Measurements from ENCODE around the gene FOXP1. TPM values are rescaled to one million over a fixed set of nuclear protein-coding genes. Genes with fewer than 3 reads are reported as not detected.
A peak's percentile ranks its signal among the peaks of the same experiment; 100 is the strongest.

FOXP1 gene
- total RNA-seq, 2 donors from 2014 or later: 377 to 395 TPM

DNA sequence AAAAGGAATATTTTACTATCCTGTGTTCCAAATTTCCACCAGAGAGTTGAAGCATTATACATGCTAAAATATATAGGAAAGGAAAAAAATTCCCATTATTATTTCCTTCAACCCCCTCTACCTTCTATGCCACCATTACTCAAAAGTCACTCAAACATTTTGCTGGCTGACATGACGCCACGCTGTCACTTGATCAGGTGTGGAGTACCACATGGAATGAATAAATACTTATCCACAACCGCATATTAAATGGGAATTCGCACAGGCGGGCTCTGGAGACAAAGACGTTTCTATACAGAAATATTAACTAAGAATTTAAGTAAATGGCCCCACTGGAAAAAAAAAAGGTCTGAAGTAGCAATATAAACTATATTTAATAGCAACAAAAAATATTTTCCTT is 266.4 kb downstream of the FOXP1 start:
- H3K27ac Mint-ChIP-seq: no peak overlapping the region

DNA sequence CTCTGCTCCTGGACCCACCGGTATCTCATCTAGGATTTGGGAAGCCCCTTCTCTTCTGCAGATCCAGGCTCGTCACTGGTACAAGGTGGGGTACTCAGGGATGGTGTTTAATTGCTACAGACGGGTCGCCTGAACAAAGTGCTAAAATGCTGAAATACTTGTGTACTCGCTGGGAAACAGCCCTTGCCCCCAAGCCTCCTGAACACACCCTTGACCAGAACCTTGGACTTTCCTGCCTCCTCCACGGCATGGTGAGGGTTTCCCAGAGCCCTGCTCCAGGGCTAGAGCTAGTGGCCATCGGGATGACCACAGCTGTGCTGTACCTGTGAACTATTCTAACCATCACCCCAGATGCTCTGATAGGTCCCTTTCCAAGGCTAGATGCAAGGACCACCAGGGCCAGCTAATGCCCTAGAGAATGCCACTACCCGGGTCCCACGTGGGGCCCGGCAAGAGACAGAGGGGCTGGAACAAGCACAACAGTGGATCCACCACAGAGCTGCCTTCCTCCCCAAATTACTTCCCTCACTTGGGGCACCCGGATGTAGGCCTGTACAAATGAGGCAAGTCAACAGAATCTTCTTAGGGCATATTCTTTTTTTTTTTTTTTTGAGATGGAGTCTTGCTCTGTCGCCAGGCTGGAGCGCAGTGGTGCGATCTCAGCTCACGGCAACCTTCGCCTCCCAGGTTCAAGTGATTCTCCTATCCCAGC is 267.3 kb downstream of the FOXP1 start:
- H3K9me3 ChIP-seq (ENCODE audit: control insufficient read depth, low read length, poor library complexity, severe bottlenecking): no peaks in the 10 kb centered on the region
- Mint-ChIP-seq H3K36me3 (ENCODE audit: low read depth) (no peaks in the 10 kb centered on the region), H3K4me3 (no peak overlapping the region), H3K27me3 (no peaks in the 10 kb centered on the region), H3K27ac (peak overlapping the region; percentile 60), H3K4me1 (peaks cover 11% of the 10 kb centered on the region)
- no peak for ATAC-seq
- no peak for DNase-seq

More for the DNA sequence above, 266.4 kb downstream of the FOXP1 start:
- H3K9me3 ChIP-seq (ENCODE audit: control insufficient read depth, low read length, poor library complexity, severe bottlenecking): no peaks in the 10 kb centered on the region
- Mint-ChIP-seq H3K27me3 (no peaks in the 10 kb centered on the region), H3K4me3 (no peak overlapping the region), H3K4me1 (peaks cover 6% of the 10 kb centered on the region), H3K36me3 (ENCODE audit: low read depth) (no peaks in the 10 kb centered on the region)
- DNase-seq: no peak
- no peak for ATAC-seq

GRCh38 chr3:71315431-71315830 is 268.1 kb downstream of the FOXP1 start:
- Mint-ChIP-seq H3K27me3 (no peaks in the 10 kb centered on the region), H3K4me1 (peaks cover 13% of the 10 kb centered on the region), H3K36me3 (ENCODE audit: low read depth) (no peaks in the 10 kb centered on the region), H3K27ac (peak overlapping the region; percentile 60), H3K4me3 (no peak overlapping the region)
- ATAC-seq (no peak), DNase-seq (no peak)
- H3K9me3 ChIP-seq (ENCODE audit: control insufficient read depth, low read length, poor library complexity, severe bottlenecking): no peaks in the 10 kb centered on the region

DNA sequence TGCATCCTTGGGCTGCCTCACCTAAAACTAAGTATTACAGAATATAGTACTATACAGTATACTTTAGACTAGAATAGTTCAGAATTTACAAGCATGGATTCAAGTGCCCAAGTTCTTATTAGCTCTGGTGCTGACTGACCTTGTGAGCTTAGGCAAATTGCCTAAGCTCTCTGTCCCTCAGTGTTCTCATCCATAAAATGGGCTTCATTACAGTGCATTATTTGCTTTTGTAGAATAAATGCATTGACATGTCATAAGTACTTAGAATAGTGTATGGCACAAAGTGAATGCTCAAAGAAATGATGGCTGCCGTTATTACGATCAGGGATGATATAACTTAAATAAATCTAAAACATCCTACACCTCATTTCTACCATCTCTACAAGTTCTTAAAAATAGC is 269.7 kb downstream of the FOXP1 start:
- Mint-ChIP-seq H3K36me3 (ENCODE audit: low read depth) (no peaks in the 10 kb centered on the region), H3K27me3 (no peaks in the 10 kb centered on the region), H3K4me1 (peaks cover 26% of the 10 kb centered on the region), H3K27ac (no peak overlapping the region), H3K4me3 (no peak overlapping the region)
- DNase-seq (no peak), ATAC-seq (no peak)
- no peaks in the 10 kb centered on the region for H3K9me3 ChIP-seq (ENCODE audit: control insufficient read depth, low read length, poor library complexity, severe bottlenecking)

DNA sequence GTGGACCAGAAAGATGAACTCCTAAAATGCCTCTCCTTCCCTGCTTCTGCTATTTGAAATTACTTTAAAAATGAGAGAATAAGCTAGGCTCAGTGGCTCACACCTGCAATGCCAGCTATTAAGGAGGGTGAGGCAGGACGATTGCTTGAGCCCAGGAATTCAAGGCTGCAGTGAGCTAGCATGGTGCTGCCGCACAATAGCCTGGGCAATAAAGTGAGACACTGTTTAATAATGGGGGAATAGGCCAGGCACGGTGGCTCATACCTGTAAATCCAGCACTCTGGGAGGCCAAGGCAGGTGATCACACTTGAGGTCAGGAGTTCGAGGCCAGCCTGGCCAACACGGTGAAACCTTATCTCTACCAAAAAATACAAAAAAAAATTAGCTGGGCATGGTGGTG is 271.1 kb downstream of the FOXP1 start:
- ATAC-seq (no peak), DNase-seq (no peak)
- no peaks in the 10 kb centered on the region for H3K27me3 Mint-ChIP-seq
- peaks cover 3% of the 10 kb centered on the region for H3K36me3 Mint-ChIP-seq (ENCODE audit: low read depth)
- H3K9me3 ChIP-seq (ENCODE audit: control insufficient read depth, low read length, poor library complexity, severe bottlenecking): no peaks in the 10 kb centered on the region
- H3K4me1 Mint-ChIP-seq: peaks cover 32% of the 10 kb centered on the region
- H3K27ac Mint-ChIP-seq: no peak overlapping the region
- no peak overlapping the region for H3K4me3 Mint-ChIP-seq

DNA sequence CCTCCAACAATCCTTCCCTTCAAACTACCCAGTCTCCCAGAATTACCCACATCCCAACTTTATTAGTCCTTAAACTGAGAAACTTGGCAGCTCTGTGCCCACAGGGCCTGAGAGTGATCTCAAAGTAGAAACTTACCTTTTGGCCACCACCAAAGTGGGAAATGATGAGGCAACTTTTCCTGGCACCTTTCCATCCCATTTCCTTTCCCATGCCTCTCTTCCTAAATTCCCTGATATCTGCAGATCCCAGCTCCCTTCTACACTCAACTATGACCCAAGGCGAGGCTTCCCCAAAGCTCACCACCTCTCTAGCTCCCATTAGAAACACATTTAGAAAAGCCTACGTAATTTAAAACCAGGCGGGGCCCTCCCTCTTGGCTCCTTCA is 271.9 kb downstream of the FOXP1 start:
- H3K9me3 ChIP-seq (ENCODE audit: control insufficient read depth, low read length, poor library complexity, severe bottlenecking): no peaks in the 10 kb centered on the region
- H3K27ac Mint-ChIP-seq: peak overlapping the region; percentile 22
- ATAC-seq (no peak), DNase-seq (no peak)
- H3K4me3 Mint-ChIP-seq: peak overlapping the region; percentile 39
- no peaks in the 10 kb centered on the region for H3K27me3 Mint-ChIP-seq
- peaks cover 32% of the 10 kb centered on the region for H3K4me1 Mint-ChIP-seq
- H3K36me3 Mint-ChIP-seq (ENCODE audit: low read depth): peaks cover 3% of the 10 kb centered on the region

GRCh38 chr3:71310980-71311660 is 272.4 kb downstream of the FOXP1 start:
- no peaks in the 10 kb centered on the region for H3K27me3 Mint-ChIP-seq
- no peak for DNase-seq
- no peak for ATAC-seq
- peak overlapping the region; percentile 41 for H3K27ac Mint-ChIP-seq
- no peak overlapping the region for H3K4me3 Mint-ChIP-seq
- H3K36me3 Mint-ChIP-seq (ENCODE audit: low read depth): peaks cover 3% of the 10 kb centered on the region
- H3K4me1 Mint-ChIP-seq: peaks cover 29% of the 10 kb centered on the region
- no peaks in the 10 kb centered on the region for H3K9me3 ChIP-seq (ENCODE audit: control insufficient read depth, low read length, poor library complexity, severe bottlenecking)

- peak overlapping the region; percentile 59 for H3K27ac Mint-ChIP-seq
- no peaks in the 10 kb centered on the region for H3K9me3 ChIP-seq (ENCODE audit: control insufficient read depth, low read length, poor library complexity, severe bottlenecking)
- H3K27me3 Mint-ChIP-seq: no peaks in the 10 kb centered on the region
- no peak overlapping the region for H3K4me3 Mint-ChIP-seq
- H3K4me1 Mint-ChIP-seq: peaks cover 34% of the 10 kb centered on the region
- no peak for DNase-seq
- H3K36me3 Mint-ChIP-seq (ENCODE audit: low read depth): peaks cover 6% of the 10 kb centered on the region
- ATAC-seq: no peak
Measured at GRCh38 chr3:71310359-71310979, 273.1 kb downstream of the FOXP1 start.

GRCh38 chr3:71309886-71310285 is 273.6 kb downstream of the FOXP1 start:
- Mint-ChIP-seq H3K36me3 (ENCODE audit: low read depth) (peaks cover 6% of the 10 kb centered on the region), H3K27ac (peak overlapping the region; percentile 59), H3K4me1 (peaks cover 40% of the 10 kb centered on the region), H3K27me3 (no peaks in the 10 kb centered on the region), H3K4me3 (no peak overlapping the region)
- no peak for ATAC-seq
- no peak for DNase-seq
- no peaks in the 10 kb centered on the region for H3K9me3 ChIP-seq (ENCODE audit: control insufficient read depth, low read length, poor library complexity, severe bottlenecking)

DNA sequence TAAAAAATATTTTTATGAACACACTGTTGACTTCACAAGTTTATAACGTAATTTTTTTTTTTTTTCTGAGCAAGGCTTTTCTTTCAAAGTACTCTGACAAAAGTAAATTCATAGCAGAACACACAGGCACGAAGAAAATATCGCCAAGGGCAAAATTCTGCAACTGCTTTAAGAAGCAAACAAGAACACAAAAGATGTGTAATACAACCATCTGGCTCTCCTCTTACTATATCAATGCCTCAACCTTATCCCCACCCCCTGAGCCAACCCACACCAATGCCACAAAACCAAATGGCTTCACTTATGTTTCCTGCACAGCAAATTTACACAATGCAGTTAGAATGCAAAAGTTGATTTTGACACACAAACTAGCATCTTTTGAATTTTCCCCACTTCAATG is 274.2 kb downstream of the FOXP1 start:
- no peaks in the 10 kb centered on the region for H3K27me3 Mint-ChIP-seq
- peak overlapping the region; percentile 59 for H3K27ac Mint-ChIP-seq
- no peak overlapping the region for H3K4me3 Mint-ChIP-seq
- H3K9me3 ChIP-seq (ENCODE audit: control insufficient read depth, low read length, poor library complexity, severe bottlenecking): no peaks in the 10 kb centered on the region
- peaks cover 43% of the 10 kb centered on the region for H3K4me1 Mint-ChIP-seq
- peaks cover 6% of the 10 kb centered on the region for H3K36me3 Mint-ChIP-seq (ENCODE audit: low read depth)
- ATAC-seq (peak; percentile 66), DNase-seq (no peak)

GRCh38 chr3:71308836-71309235 is 274.7 kb downstream of the FOXP1 start:
- H3K4me3 Mint-ChIP-seq: no peak overlapping the region
- no peaks in the 10 kb centered on the region for H3K27me3 Mint-ChIP-seq
- H3K4me1 Mint-ChIP-seq: peaks cover 48% of the 10 kb centered on the region
- ATAC-seq (no peak), DNase-seq (no peak)
- peak overlapping the region; percentile 59 for H3K27ac Mint-ChIP-seq
- peaks cover 6% of the 10 kb centered on the region for H3K36me3 Mint-ChIP-seq (ENCODE audit: low read depth)
- H3K9me3 ChIP-seq (ENCODE audit: control insufficient read depth, low read length, poor library complexity, severe bottlenecking): no peaks in the 10 kb centered on the region

GRCh38 chr3:71307991-71308697 is 275.4 kb downstream of the FOXP1 start:
- DNase-seq: no peak

More at GRCh38 chr3:71307991-71308697, 275.4 kb downstream of the FOXP1 start:
- H3K9me3 ChIP-seq (ENCODE audit: control insufficient read depth, low read length, poor library complexity, severe bottlenecking): no peaks in the 10 kb centered on the region
- H3K27me3 Mint-ChIP-seq: no peaks in the 10 kb centered on the region
- H3K4me3 Mint-ChIP-seq: peak overlapping the region; percentile 39
- H3K27ac Mint-ChIP-seq: peak overlapping the region; percentile 43
- H3K36me3 Mint-ChIP-seq (ENCODE audit: low read depth): peaks cover 6% of the 10 kb centered on the region
- no peak for ATAC-seq
- peaks cover 53% of the 10 kb centered on the region for H3K4me1 Mint-ChIP-seq
